Neural cell (in vitro differentiated cells): ENCODE measurements around the gene PTAFR.

Source experiments
- EZH2 ChIP-seq: fragments of 200-600, 300-800 bp; shearing (Covaris generic), sonication (generic); IDR thresholded peaks from 2 replicates; pipeline ENCODE4 v1.6.1; 2014; ENCODE audit warnings: antibody characterized with exemption, low read length, borderline replicate concordance, mild to moderate bottlenecking; ENCODE audit not compliant: insufficient read depth, poor library complexity, severe bottlenecking
- POLR2AphosphoS5 ChIP-seq: IDR thresholded peaks from 2 replicates; pipeline ENCODE4 v1.6.1; 2012
- TAF1 ChIP-seq: IDR thresholded peaks from 2 replicates; pipeline ENCODE4 v1.6.1; 2012; ENCODE audit warnings: low read depth
- TF ChIP-seq, protein P1 (sequence below): fragments of 450-650 bp; IDR thresholded peaks from 2 replicates; pipeline ENCODE4 v1.5.1; 2014; ENCODE audit warnings: antibody characterized with exemption, mild to moderate bottlenecking, moderate library complexity; ENCODE audit not compliant: poor library complexity, severe bottlenecking

- TF ChIP-seq, protein P1, sequence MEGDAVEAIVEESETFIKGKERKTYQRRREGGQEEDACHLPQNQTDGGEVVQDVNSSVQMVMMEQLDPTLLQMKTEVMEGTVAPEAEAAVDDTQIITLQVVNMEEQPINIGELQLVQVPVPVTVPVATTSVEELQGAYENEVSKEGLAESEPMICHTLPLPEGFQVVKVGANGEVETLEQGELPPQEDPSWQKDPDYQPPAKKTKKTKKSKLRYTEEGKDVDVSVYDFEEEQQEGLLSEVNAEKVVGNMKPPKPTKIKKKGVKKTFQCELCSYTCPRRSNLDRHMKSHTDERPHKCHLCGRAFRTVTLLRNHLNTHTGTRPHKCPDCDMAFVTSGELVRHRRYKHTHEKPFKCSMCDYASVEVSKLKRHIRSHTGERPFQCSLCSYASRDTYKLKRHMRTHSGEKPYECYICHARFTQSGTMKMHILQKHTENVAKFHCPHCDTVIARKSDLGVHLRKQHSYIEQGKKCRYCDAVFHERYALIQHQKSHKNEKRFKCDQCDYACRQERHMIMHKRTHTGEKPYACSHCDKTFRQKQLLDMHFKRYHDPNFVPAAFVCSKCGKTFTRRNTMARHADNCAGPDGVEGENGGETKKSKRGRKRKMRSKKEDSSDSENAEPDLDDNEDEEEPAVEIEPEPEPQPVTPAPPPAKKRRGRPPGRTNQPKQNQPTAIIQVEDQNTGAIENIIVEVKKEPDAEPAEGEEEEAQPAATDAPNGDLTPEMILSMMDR: no peak
- no peak for TF ChIP-seq EZH2
- no peak for TF ChIP-seq POLR2AphosphoS5
- TF ChIP-seq TAF1: no peak
These were observed 470 bp downstream of the PTAFR start for GRCh38 chr1:28175955-28176485.
